KOPT-K1 (cell line): ENCODE data around the gene NUTM1.
"Not testable (repeated sequence)": the region's sequence is repeated elsewhere in the genome, so short reads cannot be mapped to it uniquely, and the experiment has no call there.

ENCODE experiments used
- H3K27ac ChIP-seq: fragments of 200-600 bp; sonication (generic); 2 replicates; pipeline ENCODE4 v1.5.1; 2016; ENCODE audit warnings: antibody characterized with exemption, mild to moderate bottlenecking, low read depth, low read length; ENCODE audit not compliant: poor library complexity, severe bottlenecking
- H3K36me3 ChIP-seq: fragments of 200-600 bp; sonication (generic); 2 replicates; pipeline ENCODE4 v1.5.1; 2017; ENCODE audit warnings: antibody characterized with exemption, mild to moderate bottlenecking, low read length, moderate library complexity; ENCODE audit not compliant: insufficient read depth
- H3K9me3 ChIP-seq: fragments of 200-600 bp; sonication (generic); 2 replicates; pipeline ENCODE4 v1.5.1; 2017; ENCODE audit warnings: antibody characterized with exemption, low read length, mild to moderate bottlenecking; ENCODE audit not compliant: insufficient read depth, poor library complexity, severe bottlenecking

Gene NUTM1

DNA sequence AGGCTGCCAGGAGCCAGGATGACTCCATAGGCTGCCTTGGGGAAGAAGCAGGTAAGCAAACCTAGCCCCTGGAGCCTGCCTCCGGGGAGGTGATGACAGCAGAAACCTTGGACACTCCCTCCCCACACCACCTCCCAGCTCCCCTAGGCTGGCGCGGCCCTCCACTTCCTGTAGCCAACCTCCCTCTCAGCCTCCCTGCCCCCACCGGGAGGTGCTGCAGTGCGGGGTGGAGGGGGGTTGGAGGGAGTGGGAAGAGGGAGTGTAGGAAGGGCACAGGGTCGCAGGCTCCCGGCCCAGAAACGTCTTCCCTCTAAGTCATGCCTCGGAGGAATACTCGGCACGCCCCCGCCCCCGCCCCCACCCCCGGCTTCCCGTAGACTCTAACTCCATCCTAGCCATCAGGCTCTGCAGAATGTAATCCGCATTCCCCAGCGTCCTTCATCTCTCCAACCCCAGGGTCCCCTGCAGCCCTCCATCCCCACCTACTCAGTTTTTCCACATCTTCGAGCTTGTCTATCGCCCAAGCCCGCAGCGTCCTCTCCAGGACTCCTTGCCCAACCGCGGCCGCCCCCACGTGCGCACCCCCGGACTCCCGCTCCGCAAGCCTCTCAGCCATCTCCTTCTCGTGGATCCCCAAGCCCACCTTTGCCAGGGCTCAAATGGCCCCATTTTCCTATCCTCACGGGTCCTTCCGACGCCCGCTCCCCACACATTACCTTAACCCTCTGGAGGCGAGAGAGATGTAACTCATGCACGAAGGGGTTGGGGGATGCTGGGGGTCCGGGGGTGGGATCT is 23.4 kb downstream of the NUTM1 start:
- H3K27ac ChIP-seq, result peak overlapping the region; percentile 90
- H3K9me3 ChIP-seq, result no peaks in the 10 kb centered on the region
- peaks cover 28% of the 10 kb centered on the region for H3K36me3 ChIP-seq

DNA sequence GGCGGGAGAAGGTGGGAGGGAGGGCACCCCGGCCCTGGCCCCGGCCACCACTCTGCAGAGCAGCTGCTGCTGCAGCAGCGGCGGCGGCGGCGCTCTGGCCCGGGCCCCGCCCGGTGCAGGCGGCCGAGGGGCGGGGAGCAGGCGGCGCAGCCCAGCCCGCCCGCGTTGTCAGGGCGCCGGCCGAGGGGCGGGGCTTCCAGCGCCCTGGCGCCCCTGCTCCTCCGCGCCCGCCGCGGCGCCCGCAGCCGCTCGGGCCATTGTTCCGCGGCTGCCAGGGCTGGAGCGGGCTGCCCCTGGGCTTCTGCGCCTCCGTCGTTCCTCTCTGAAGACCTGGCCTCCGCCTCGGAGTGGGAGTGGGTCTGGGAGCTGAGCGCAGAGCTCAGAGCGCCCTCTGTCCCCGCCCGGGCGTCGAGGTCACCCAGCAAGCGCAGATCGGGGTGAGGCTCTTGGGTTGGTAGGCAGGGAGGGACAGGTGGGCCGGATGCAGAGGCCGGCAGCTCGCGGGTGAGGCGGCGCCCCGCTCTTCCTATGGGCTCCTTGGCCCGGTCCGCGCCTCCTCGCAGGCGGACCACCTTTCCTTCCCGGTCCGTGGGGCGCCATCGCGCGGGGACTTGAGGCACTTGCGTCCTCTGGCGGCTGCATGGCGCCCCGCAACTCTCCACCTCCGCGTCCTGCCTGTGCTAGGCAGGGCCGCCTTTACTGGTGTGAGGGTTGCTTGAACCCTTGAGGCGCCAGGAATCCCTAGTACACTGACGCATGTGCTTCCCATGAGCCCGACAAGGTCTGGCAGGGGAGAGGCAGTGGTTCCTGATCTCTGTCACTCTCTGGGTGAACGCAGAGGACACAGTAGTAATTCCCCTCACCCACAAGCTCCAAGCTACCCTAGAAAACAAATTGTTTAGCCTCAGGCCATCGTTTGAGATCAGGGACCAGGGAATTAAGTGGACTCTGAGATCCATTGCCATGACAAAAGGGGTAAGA is 24.3 kb downstream of the NUTM1 start, which contains the start of gene LPCAT4:
Gene LPCAT4, minus strand, starts transcription at position 96 of the 981 bp plus-strand sequence. CDS start 96 bp downstream, outside the sequence.
- no peaks in the 10 kb centered on the region for H3K9me3 ChIP-seq
- peaks cover 19% of the 10 kb centered on the region for H3K36me3 ChIP-seq
- H3K27ac ChIP-seq, result peak within 1 kb of the TSS; percentile 90

- no peaks in the 10 kb centered on the region for H3K9me3 ChIP-seq
- H3K36me3 ChIP-seq, result no peaks in the 10 kb centered on the region
- no peak overlapping the region for H3K27ac ChIP-seq
Measured at GRCh38 chr15:34370129-34370528, 27.0 kb downstream of the NUTM1 start.

- no peak overlapping the region for H3K27ac ChIP-seq
Measured at GRCh38 chr15:34370643-34371042, 27.5 kb downstream of the NUTM1 start.

DNA sequence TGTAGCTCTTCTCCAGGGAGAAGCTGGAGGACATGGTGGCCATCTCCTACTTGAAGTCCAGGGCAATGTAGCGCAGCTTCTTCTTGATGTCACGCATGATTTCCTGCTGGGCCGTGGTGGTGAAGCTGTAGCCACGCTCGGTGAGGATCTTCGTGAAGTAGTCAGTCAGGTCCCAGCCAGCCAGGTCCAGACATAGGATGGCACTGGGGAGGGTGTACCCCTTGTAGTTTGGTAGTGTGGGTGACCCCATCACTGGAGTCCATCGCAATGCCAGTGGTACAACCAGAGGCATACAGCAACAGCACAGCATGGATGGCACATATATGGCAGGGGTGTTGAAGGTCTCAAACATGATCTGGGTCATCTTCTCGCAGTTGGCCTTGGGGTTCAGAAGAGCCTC is 30.8 kb downstream of the NUTM1 start:
- Histone ChIP-seq H3K36me3 (no peaks in the 10 kb centered on the region), H3K27ac (no peak overlapping the region), H3K9me3 (no peaks in the 10 kb centered on the region)

More at GRCh38 chr15:34370643-34371042, 27.5 kb downstream of the NUTM1 start:
- H3K36me3 ChIP-seq, result no peaks in the 10 kb centered on the region
- H3K9me3 ChIP-seq, result no peaks in the 10 kb centered on the region

- H3K9me3 ChIP-seq, result no peaks in the 10 kb centered on the region
- H3K36me3 ChIP-seq, result no peaks in the 10 kb centered on the region
- no peak overlapping the region for H3K27ac ChIP-seq
Measured at GRCh38 chr15:34374816-34375215, 31.7 kb downstream of the NUTM1 start.

DNA sequence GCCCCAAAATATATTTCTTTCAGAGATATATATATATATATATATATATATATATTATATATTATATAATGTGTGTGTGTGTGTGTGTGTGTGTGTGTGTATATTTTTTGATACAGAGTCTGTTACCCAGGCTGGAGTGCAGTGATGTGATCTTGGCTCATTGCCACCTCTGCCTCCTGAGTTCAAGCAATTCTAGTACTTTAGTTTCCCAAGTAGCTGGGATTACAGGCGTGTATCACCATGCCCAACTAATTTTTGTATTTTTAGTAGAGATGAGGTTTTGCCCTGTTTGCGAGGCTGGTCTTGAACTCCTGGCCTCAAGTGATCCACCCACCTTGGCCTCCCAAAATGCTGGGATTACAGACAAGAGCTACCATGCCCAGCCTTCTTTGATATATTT is 32.4 kb downstream of the NUTM1 start:
- not testable (repeated sequence) for H3K27ac ChIP-seq, H3K36me3 ChIP-seq, H3K9me3 ChIP-seq

- Histone ChIP-seq H3K36me3 (no peaks in the 10 kb centered on the region), H3K27ac (no peak overlapping the region), H3K9me3 (no peaks in the 10 kb centered on the region)
Measured at GRCh38 chr15:34376856-34377255, 33.7 kb downstream of the NUTM1 start.

- H3K9me3 ChIP-seq, H3K27ac ChIP-seq, H3K36me3 ChIP-seq: not testable (repeated sequence)
Measured at GRCh38 chr15:34380491-34380890, 37.4 kb downstream of the NUTM1 start.

DNA sequence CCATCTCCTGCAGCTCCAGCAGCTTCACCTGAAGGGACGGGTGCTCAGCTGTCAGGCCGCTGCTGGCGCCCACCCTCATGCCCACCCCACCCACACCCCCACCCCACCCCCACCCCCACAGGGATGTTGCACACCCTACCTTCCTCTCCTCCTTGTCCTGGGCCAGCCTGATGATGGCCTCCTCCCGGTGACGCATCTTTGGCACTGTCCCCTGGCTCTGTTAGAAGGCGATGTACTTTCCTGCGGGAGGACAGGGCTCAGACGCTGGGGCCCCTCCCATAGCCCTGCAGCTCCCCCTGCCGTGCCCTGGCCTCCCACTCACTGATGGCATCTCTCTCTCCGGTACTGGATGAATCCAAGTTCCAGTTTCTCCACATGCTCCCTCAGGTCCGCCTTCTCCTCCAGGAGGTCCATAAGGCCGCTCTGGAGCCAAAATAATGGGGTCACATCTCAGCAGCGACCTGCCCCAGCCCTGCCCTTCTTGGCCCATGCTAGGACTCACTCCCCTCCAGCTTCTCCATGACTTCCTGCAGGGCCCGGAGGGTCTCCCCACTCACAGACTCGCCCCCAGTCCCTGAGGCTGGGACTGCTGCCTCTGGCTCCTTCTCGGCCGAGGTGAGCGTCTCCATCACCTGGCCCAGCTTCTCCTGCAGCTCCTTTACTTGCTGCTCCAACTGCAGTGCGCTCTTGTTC is 38.9 kb downstream of the NUTM1 start:
- not testable (repeated sequence) for H3K9me3 ChIP-seq, H3K36me3 ChIP-seq, H3K27ac ChIP-seq

- H3K27ac ChIP-seq, H3K9me3 ChIP-seq, H3K36me3 ChIP-seq: not testable (repeated sequence)
Measured at GRCh38 chr15:34389594-34390086, 46.5 kb downstream of the NUTM1 start.

- not testable (repeated sequence) for H3K9me3 ChIP-seq, H3K27ac ChIP-seq, H3K36me3 ChIP-seq
Measured at GRCh38 chr15:34392981-34393380, 49.9 kb downstream of the NUTM1 start.

- H3K36me3 ChIP-seq, H3K27ac ChIP-seq, H3K9me3 ChIP-seq: not testable (repeated sequence)
Measured at GRCh38 chr15:34397637-34398259, 54.6 kb downstream of the NUTM1 start.

DNA sequence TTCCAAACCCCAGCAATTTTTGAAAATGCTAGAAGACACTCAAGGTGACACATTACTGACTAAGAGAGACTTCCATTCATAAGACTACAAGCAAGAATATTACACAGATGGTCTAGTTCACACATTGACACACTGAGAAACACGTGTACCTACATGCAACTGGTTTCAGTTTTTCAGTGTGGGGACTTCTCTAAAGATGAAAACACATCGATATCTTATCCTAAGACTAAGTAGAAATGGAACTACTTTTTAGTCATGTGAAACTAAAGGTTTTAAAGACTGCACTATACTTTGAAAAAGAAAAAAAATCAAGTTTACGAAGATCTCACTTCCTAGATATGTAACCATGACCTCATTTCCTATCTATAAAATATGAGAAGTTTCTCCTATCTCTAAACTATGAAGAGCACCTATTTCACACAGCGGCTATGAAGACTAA is 60.1 kb downstream of the NUTM1 start:
- H3K9me3 ChIP-seq, H3K27ac ChIP-seq, H3K36me3 ChIP-seq: not testable (repeated sequence)
